ENCODE data around the gene SEMA5A. TPM values are rescaled to one million over a fixed set of nuclear protein-coding genes. Genes with fewer than 3 reads are reported as not detected.

SEMA5A gene
- total RNA-seq, 1 experiment from 2014 or later = 9.3 TPM

DNA sequence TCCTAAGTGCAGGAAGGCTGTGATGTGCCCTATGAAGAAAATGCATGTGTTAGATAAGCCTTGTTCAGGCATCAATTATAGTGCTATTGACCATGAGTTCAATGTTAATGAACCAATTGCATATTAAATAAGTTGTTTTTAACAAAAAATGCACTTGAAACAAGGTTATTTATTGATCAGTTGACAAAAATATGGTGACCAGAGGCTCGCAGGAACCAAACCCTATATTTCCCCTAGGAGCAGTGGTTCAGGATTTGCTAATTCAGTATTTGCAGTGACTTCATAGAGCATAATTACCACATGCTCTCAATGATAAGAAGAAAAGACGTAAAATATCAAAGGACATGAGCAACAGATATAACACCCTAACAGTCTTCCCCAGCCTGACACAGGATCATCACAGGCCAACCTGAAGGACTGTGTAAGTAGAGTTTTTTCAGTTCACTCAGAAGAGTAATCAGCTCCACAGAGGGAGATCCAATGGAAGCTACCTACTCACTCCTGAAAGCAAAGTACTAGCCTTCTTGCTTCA is 92.3 kb downstream of the SEMA5A start:
- ATAC-seq = no peak
- Mint-ChIP-seq H3K4me1 (peaks cover 52% of the 10 kb centered on the region), H3K27ac (no peak overlapping the region), H3K9me3 (peaks cover 23% of the 10 kb centered on the region), H3K36me3 (peaks cover 13% of the 10 kb centered on the region), H3K4me3 (no peak overlapping the region), H3K27me3 (ENCODE audit: low read depth) (no peaks in the 10 kb centered on the region)
- CTCF ChIA-PET = no interaction called here
- DNase-seq (ENCODE audit: low spot score) = no peak
- TF ChIP-seq, protein P1, sequence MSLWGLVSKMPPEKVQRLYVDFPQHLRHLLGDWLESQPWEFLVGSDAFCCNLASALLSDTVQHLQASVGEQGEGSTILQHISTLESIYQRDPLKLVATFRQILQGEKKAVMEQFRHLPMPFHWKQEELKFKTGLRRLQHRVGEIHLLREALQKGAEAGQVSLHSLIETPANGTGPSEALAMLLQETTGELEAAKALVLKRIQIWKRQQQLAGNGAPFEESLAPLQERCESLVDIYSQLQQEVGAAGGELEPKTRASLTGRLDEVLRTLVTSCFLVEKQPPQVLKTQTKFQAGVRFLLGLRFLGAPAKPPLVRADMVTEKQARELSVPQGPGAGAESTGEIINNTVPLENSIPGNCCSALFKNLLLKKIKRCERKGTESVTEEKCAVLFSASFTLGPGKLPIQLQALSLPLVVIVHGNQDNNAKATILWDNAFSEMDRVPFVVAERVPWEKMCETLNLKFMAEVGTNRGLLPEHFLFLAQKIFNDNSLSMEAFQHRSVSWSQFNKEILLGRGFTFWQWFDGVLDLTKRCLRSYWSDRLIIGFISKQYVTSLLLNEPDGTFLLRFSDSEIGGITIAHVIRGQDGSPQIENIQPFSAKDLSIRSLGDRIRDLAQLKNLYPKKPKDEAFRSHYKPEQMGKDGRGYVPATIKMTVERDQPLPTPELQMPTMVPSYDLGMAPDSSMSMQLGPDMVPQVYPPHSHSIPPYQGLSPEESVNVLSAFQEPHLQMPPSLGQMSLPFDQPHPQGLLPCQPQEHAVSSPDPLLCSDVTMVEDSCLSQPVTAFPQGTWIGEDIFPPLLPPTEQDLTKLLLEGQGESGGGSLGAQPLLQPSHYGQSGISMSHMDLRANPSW (CRISPR knock-in tag; conservative IDR thresholded peaks at IDR 0.05; ENCODE audit: low read depth) = no peak
- TF ChIP-seq OVOL2 (CRISPR knock-in tag; IDR thresholded peaks at IDR 0.05; ENCODE audit: borderline replicate concordance) (no peak), KAT7 (CRISPR knock-in tag; IDR thresholded peaks at IDR 0.05; ENCODE audit: borderline replicate concordance) (no peak), SMAD4 (CRISPR knock-in tag; IDR thresholded peaks at IDR 0.05) (no peak), FOXP4 (CRISPR knock-in tag; IDR thresholded peaks at IDR 0.05) (no peak), MYBL2 (CRISPR knock-in tag; IDR thresholded peaks at IDR 0.05) (no peak), IRF2 (CRISPR knock-in tag; IDR thresholded peaks at IDR 0.05; ENCODE audit: borderline replicate concordance, low read depth) (no peak), ATF2 (CRISPR knock-in tag; IDR thresholded peaks at IDR 0.05; ENCODE audit: borderline replicate concordance, low read depth) (no peak)
- TF ChIP-seq, protein P2, sequence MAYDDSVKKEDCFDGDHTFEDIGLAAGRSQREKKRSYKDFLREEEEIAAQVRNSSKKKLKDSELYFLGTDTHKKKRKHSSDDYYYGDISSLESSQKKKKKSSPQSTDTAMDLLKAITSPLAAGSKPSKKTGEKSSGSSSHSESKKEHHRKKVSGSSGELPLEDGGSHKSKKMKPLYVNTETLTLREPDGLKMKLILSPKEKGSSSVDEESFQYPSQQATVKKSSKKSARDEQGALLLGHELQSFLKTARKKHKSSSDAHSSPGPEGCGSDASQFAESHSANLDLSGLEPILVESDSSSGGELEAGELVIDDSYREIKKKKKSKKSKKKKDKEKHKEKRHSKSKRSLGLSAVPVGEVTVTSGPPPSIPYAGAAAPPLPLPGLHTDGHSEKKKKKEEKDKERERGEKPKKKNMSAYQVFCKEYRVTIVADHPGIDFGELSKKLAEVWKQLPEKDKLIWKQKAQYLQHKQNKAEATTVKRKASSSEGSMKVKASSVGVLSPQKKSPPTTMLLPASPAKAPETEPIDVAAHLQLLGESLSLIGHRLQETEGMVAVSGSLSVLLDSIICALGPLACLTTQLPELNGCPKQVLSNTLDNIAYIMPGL (CRISPR knock-in tag; IDR thresholded peaks at IDR 0.05) = no peak
- TF ChIP-seq, protein P3, sequence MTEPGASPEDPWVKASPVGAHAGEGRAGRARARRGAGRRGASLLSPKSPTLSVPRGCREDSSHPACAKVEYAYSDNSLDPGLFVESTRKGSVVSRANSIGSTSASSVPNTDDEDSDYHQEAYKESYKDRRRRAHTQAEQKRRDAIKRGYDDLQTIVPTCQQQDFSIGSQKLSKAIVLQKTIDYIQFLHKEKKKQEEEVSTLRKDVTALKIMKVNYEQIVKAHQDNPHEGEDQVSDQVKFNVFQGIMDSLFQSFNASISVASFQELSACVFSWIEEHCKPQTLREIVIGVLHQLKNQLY (CRISPR knock-in tag; IDR thresholded peaks at IDR 0.05) = no peak
- TF ChIP-seq, protein P4, sequence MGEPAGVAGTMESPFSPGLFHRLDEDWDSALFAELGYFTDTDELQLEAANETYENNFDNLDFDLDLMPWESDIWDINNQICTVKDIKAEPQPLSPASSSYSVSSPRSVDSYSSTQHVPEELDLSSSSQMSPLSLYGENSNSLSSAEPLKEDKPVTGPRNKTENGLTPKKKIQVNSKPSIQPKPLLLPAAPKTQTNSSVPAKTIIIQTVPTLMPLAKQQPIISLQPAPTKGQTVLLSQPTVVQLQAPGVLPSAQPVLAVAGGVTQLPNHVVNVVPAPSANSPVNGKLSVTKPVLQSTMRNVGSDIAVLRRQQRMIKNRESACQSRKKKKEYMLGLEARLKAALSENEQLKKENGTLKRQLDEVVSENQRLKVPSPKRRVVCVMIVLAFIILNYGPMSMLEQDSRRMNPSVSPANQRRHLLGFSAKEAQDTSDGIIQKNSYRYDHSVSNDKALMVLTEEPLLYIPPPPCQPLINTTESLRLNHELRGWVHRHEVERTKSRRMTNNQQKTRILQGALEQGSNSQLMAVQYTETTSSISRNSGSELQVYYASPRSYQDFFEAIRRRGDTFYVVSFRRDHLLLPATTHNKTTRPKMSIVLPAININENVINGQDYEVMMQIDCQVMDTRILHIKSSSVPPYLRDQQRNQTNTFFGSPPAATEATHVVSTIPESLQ (CRISPR knock-in tag; IDR thresholded peaks at IDR 0.05) = no peak
- TF ChIP-seq, protein P5, sequence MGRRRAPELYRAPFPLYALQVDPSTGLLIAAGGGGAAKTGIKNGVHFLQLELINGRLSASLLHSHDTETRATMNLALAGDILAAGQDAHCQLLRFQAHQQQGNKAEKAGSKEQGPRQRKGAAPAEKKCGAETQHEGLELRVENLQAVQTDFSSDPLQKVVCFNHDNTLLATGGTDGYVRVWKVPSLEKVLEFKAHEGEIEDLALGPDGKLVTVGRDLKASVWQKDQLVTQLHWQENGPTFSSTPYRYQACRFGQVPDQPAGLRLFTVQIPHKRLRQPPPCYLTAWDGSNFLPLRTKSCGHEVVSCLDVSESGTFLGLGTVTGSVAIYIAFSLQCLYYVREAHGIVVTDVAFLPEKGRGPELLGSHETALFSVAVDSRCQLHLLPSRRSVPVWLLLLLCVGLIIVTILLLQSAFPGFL (CRISPR knock-in tag; IDR thresholded peaks at IDR 0.05; ENCODE audit: borderline replicate concordance) = no peak
- POLR2A ChIA-PET = no interaction called here

Data from WTC11 (cell line).